Occipital lobe (tissue), 2 donors: Measurements from ENCODE around the gene SCN1B. TPM values are rescaled to one million over a fixed set of nuclear protein-coding genes. Genes with fewer than 3 reads are reported as not detected.
"Not testable (repeated sequence)": the region's sequence is repeated elsewhere in the genome, so short reads cannot be mapped to it uniquely, and the experiment has no call there.

Experiments used
- DNase-seq: peaks from one replicate; lab custom pipeline; 2025; lab: John Stamatoyannopoulos, UW
- total RNA-seq: library from RNA; depleted of rRNA; stranded (reverse); fragments of >200 nt; gene quantifications from one replicate; pipeline ENCODE4 v1.2.3, GENCODE V29; 2014

Gene SCN1B
- total RNA-seq, 1 donor from 2014 or later: 1.1 TPM

GRCh38 chr19:35015954-35016351, 14.3 kb upstream of the SCN1B start:
- no peak for DNase-seq

- DNase-seq: no peak
These were observed 12.8 kb upstream of the SCN1B start for GRCh38 chr19:35017507-35017906.

- no peak for DNase-seq
These were observed 11.9 kb upstream of the SCN1B start for GRCh38 chr19:35018379-35018778.

- DNase-seq: no peak
These were observed 11.1 kb upstream of the SCN1B start for GRCh38 chr19:35019144-35019543.

GRCh38 chr19:35021016-35021415, 9.3 kb upstream of the SCN1B start:
- no peak for DNase-seq

- no peak for DNase-seq
These were observed 8.7 kb upstream of the SCN1B start for GRCh38 chr19:35021596-35021995.

GRCh38 chr19:35022460-35022859, 7.8 kb upstream of the SCN1B start:
- no peak for DNase-seq

GRCh38 chr19:35023428-35023827, 6.8 kb upstream of the SCN1B start:
- DNase-seq: no peak

GRCh38 chr19:35024095-35024494, 6.2 kb upstream of the SCN1B start:
- DNase-seq: no peak

GRCh38 chr19:35025969-35026368, 4.3 kb upstream of the SCN1B start:
- DNase-seq: no peak

- no peak for DNase-seq
These were observed 3.9 kb upstream of the SCN1B start for GRCh38 chr19:35026418-35026817.

GRCh38 chr19:35027009-35027408, 3.3 kb upstream of the SCN1B start:
- no peak for DNase-seq

- DNase-seq: no peak
These were observed 2.2 kb upstream of the SCN1B start for GRCh38 chr19:35027851-35028599.

- not testable (repeated sequence) for DNase-seq
These were observed 1.7 kb upstream of the SCN1B start for GRCh38 chr19:35028600-35028885.

- not testable (repeated sequence) for DNase-seq
These were observed 964 bp upstream of the SCN1B start for GRCh38 chr19:35029275-35029736.

- DNase-seq: no peak
These were observed 473 bp upstream of the SCN1B start for GRCh38 chr19:35029737-35030256.

- DNase-seq: peak; percentile 44
These were observed 1.0 kb downstream of the SCN1B start for GRCh38 chr19:35031072-35031881.

GRCh38 chr19:35032356-35032865, 2.1 kb downstream of the SCN1B start:
- DNase-seq: no peak

GRCh38 chr19:35033067-35034004, 3.1 kb downstream of the SCN1B start:
- no peak for DNase-seq

- DNase-seq: no peak
These were observed 3.8 kb downstream of the SCN1B start for GRCh38 chr19:35034005-35034502.
